ENCODE results near the gene DMC1.
"Not testable (repeated sequence)": the region's sequence is repeated elsewhere in the genome, so short reads cannot be mapped to it uniquely, and the experiment has no call there.

GRCh38 chr22:38615064-38615405 lies 45.1 kb upstream of the DMC1 start:
- TF ChIP-seq CTCF (conservative IDR thresholded peaks at IDR 0.05; ENCODE audit: low read depth in 2 of 2); EZH2 (IDR thresholded peaks at IDR 0.05; ENCODE audit: low read depth, unreplicated experiment); EZH2phosphoT487 (IDR thresholded peaks at IDR 0.05; ENCODE audit: unreplicated experiment); POLR2AphosphoS5 (IDR thresholded peaks at IDR 0.05; ENCODE audit: low read depth); CREB1 (CRISPR knock-in tag; IDR thresholded peaks at IDR 0.05; ENCODE audit: low read depth); ETS1 (IDR thresholded peaks at IDR 0.05); JUNB (IDR thresholded peaks at IDR 0.05; ENCODE audit: unreplicated experiment): not testable (repeated sequence)
- TF ChIP-seq, protein P1, sequence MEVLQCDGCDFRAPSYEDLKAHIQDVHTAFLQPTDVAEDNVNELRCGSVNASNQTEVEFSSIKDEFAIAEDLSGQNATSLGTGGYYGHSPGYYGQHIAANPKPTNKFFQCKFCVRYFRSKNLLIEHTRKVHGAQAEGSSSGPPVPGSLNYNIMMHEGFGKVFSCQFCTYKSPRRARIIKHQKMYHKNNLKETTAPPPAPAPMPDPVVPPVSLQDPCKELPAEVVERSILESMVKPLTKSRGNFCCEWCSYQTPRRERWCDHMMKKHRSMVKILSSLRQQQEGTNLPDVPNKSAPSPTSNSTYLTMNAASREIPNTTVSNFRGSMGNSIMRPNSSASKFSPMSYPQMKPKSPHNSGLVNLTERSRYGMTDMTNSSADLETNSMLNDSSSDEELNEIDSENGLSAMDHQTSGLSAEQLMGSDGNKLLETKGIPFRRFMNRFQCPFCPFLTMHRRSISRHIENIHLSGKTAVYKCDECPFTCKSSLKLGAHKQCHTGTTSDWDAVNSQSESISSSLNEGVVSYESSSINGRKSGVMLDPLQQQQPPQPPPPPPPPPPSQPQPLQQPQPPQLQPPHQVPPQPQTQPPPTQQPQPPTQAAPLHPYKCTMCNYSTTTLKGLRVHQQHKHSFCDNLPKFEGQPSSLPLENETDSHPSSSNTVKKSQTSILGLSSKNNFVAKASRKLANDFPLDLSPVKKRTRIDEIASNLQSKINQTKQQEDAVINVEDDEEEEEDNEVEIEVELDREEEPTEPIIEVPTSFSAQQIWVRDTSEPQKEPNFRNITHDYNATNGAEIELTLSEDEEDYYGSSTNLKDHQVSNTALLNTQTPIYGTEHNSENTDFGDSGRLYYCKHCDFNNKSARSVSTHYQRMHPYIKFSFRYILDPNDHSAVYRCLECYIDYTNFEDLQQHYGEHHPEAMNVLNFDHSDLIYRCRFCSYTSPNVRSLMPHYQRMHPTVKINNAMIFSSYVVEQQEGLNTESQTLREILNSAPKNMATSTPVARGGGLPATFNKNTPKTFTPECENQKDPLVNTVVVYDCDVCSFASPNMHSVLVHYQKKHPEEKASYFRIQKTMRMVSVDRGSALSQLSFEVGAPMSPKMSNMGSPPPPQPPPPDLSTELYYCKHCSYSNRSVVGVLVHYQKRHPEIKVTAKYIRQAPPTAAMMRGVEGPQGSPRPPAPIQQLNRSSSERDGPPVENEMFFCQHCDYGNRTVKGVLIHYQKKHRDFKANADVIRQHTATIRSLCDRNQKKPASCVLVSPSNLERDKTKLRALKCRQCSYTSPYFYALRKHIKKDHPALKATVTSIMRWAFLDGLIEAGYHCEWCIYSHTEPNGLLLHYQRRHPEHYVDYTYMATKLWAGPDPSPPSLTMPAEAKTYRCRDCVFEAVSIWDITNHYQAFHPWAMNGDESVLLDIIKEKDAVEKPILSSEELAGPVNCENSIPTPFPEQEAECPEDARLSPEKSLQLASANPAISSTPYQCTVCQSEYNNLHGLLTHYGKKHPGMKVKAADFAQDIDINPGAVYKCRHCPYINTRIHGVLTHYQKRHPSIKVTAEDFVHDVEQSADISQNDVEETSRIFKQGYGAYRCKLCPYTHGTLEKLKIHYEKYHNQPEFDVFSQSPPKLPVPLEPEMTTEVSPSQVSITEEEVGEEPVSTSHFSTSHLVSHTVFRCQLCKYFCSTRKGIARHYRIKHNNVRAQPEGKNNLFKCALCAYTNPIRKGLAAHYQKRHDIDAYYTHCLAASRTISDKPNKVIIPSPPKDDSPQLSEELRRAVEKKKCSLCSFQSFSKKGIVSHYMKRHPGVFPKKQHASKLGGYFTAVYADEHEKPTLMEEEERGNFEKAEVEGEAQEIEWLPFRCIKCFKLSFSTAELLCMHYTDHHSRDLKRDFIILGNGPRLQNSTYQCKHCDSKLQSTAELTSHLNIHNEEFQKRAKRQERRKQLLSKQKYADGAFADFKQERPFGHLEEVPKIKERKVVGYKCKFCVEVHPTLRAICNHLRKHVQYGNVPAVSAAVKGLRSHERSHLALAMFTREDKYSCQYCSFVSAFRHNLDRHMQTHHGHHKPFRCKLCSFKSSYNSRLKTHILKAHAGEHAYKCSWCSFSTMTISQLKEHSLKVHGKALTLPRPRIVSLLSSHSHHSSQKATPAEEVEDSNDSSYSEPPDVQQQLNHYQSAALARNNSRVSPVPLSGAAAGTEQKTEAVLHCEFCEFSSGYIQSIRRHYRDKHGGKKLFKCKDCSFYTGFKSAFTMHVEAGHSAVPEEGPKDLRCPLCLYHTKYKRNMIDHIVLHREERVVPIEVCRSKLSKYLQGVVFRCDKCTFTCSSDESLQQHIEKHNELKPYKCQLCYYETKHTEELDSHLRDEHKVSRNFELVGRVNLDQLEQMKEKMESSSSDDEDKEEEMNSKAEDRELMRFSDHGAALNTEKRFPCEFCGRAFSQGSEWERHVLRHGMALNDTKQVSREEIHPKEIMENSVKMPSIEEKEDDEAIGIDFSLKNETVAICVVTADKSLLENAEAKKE (CRISPR knock-in tag; IDR thresholded peaks at IDR 0.05), result not testable (repeated sequence)
- TF ChIP-seq, protein P2, sequence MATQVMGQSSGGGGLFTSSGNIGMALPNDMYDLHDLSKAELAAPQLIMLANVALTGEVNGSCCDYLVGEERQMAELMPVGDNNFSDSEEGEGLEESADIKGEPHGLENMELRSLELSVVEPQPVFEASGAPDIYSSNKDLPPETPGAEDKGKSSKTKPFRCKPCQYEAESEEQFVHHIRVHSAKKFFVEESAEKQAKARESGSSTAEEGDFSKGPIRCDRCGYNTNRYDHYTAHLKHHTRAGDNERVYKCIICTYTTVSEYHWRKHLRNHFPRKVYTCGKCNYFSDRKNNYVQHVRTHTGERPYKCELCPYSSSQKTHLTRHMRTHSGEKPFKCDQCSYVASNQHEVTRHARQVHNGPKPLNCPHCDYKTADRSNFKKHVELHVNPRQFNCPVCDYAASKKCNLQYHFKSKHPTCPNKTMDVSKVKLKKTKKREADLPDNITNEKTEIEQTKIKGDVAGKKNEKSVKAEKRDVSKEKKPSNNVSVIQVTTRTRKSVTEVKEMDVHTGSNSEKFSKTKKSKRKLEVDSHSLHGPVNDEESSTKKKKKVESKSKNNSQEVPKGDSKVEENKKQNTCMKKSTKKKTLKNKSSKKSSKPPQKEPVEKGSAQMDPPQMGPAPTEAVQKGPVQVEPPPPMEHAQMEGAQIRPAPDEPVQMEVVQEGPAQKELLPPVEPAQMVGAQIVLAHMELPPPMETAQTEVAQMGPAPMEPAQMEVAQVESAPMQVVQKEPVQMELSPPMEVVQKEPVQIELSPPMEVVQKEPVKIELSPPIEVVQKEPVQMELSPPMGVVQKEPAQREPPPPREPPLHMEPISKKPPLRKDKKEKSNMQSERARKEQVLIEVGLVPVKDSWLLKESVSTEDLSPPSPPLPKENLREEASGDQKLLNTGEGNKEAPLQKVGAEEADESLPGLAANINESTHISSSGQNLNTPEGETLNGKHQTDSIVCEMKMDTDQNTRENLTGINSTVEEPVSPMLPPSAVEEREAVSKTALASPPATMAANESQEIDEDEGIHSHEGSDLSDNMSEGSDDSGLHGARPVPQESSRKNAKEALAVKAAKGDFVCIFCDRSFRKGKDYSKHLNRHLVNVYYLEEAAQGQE (IDR thresholded peaks at IDR 0.05; ENCODE audit: unreplicated experiment), result not testable (repeated sequence)
